Activated T-cell treated with anti-CD3 and anti-CD28 coated beads for 24 hours (primary cell): ENCODE measurements around the gene TBC1D14.
"Not testable (repeated sequence)": the region's sequence is repeated elsewhere in the genome, so short reads cannot be mapped to it uniquely, and the experiment has no call there.

Source experiments
- DNase-seq: peaks from one replicate; pipeline ENCODE4 v3.0.0-alpha.2; 2020; ENCODE audit warnings: low read depth

Gene TBC1D14

DNA sequence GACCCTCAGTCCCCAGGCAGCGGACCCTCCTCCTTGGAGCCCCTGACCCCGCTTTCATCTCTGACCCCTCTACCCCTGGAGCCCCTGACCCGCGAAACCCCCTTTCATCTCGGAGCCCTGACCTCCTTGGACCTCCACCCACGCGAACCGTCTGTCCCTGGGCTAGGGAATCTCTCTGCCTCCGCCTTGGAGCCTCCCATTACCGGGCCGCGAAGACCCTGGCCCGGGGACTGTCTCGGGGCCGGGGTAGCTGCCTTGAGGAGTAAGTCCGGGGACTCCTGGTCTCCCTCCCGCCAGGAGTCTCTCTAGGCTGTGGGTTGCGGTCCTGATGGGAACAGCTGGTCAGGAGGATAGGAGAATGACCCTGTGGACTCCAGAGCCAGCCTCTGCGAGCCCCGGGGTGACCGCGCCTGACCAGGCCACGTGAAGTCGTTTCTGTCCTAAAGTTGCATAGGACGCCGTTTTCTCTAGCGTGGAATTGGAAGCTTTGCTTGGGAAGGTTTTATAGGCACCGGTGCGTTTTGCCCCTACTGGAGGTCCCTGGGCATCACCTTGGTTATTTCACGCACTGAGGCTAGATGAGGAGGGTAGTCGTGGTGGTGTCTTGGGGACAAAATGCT is 824 bp downstream of the TBC1D14 start:
- DNase-seq, result no peak

DNA sequence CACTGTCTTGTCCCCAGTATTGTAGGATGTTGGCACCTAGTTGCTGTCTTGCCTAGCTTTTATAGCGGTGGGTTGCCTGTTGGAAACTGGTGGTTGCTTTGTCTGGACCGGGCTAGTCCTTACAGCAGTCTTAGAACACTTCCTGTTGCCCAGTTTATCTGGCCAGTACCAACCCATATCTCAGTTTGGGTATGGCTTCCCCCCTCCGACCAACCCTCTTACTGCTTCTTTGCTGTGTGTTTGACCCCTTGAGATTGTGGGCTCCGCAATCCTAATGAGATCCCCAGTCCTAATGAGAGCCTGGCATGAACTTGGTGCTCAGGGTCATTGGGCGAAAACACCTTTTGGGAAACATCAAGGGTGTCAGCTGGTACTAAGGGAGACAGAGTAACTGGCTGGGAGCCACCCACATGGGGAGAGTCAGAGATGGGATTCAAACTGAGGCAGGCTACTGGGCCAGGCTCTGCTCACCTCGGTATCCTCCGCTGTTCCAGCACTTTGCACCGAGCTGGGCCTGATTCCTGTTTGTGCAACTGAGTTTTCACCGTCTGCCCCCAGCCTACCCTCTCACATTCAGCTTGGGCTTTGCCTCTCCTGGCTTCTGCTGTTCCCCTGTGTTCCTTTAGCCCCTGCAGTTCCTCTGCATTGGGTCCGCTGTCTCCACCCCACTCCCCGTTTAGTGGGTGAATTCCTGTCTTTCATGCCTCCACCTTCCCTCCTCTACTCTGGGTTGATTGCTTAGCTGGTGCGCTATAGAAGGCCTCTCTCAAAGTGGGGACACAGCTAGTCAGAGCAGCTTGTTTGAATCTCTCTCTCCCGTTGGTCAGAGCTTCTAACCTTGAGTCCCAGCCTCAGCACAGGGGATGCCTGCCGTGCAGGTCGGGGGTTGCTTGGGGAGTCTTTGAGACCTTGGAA is 1.6 kb downstream of the TBC1D14 start:
- DNase-seq, result no peak

DNA sequence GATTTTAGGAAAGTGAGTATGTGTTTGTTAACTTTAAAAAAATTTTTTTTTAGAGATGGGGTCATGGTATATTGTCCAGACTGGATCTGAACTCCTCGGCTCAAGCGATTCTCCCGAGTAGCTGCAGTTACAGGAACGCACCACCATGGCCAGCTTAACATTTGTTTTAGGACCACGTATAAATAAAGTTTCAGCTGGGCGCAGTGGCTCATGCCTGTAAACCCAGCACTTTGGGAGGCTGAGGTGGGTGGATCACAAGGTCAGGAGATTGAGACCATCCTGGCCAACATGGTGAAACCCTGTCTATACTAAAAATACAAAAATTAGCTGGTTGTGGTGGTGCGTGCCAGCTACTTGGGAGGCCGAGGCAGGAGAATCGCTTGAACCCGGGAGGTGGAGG is 2.3 kb downstream of the TBC1D14 start:
- not testable (repeated sequence) for DNase-seq

DNA sequence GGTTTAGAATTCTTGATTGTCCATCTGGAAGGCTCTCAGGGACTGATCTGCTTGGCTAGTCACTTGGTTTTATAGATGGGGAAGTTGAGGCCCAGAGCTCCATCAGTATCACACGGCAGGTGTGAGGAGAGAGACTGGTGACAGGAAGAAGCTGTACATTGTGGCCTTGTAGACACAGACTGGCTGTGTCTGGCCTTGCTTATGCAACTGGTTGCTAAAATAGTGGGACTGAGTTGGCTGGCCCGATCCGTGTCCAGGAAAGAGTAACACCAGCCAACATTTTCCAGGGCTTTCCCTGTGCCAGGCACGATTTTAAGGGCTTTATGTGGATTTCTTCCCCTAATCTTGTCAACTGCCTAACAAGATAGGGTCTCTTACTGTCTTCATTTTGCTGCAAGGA is 2.8 kb downstream of the TBC1D14 start:
- DNase-seq, result no peak

DNA sequence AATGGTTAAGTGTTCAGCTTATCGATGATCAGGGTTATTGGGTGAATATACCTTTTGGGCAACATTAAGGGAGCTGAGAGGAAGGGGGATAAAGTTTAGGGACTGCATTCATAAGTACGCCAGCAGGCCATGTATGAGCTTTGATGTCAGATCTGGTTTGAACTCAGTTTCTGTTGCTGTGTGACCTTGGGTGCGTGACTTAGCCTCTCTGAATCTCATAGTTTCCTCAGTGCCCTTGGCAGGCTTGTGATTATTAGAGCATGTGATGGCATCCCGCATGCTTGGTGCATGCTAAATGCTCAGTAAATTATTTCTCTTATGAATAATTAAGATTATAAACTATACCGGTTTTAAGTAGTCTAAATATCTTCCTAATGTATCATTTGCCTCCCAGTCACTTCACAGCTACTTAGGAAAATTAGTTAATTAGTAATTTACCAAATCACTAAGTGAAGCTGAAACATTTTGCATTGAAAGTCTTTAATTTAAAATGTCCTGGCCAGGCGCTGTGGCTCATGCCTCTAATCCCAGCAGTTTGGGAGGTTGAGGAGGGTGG is 3.8 kb downstream of the TBC1D14 start:
- DNase-seq, result no peak

DNA sequence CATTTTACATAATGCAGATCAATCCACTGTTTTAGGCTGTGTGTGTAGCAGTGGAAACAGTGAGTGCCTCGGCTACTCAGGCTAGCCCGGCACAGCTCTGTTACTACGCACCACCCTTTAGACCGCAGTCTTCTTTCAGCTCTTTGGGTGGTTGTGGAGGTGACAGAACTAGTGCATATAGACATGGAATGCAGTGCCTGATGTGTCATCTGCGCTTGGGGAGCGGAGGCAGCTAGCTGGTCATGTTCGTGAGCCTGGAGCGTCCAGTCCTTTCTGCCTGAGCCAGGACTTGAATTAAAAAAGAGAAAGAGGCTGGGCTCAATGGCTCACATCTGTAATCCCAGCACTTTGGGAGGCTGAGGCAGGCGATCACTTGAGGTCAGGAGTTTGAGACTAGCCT is 4.8 kb downstream of the TBC1D14 start:
- DNase-seq, result no peak

DNA sequence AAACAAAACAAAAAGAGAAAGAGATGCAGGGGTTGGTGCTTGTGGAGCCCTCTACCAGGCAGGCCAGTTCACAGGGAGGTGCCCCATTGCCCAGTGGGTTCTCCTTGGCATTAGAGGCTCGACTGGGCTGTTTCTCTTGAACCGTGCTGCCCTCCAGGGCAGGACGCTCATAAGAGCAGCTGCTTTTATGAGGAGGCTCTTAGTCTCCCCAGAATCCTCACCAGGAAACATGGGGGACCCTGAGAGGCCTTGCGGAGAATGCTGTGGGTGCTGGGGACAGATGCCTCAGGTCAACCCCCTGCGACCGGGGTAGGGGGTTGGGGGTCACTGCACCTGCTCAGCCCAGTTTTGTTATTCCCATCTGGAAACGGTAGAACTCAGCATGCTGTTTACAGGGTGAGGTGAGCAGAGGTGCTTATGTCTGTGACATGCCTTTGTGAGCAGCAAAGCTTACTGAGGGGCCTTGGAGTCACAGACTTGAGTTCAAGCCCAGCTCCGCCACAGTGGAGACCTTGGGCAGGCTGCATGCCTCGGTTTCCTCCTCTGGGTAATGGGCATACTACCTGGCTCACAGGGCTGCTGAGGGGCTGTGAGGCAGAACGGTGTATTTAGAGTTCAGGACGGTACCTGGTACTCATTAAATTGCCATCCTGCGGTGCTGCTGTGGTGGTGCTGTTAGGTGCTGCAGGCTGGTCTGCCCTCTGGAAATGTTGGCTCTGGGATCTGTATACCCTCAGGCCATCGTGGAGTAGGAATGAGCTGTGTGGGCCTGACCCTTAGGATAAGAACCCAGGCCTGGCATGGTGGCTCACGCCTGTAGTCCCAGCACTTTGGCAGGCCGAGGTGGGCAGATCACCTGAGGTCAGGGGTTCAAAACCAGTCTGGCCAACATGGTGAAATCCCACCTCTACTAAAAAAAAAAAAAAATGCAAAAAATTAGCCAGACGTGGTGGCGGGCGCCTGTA is 5.7 kb downstream of the TBC1D14 start:
- DNase-seq, result no peak

DNA sequence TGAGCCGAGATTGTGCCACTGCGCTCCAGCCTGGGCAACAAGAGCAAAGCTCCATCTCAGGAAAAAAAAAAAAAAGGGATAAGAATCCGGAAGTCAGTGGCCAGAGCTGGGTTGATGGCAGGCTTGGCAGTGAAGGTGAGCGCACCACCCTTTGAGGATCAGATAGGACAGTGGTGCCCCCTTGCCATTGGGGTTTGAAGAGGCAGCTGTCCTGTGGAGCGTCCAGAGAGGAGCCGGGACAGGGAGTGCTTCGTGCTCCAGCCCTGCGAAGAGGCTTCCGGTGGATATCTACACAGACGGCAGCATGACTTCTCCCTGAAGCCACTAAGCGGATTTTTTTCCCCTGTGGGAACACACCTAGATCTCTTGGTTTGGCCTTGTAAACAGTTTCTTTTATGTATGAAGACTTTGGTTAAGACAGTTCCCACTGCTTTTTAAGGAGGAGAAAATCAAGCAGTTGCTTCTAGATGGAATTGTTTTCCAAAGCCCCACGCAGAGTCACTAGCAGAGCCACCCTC is 6.5 kb downstream of the TBC1D14 start:
- DNase-seq, result no peak

DNA sequence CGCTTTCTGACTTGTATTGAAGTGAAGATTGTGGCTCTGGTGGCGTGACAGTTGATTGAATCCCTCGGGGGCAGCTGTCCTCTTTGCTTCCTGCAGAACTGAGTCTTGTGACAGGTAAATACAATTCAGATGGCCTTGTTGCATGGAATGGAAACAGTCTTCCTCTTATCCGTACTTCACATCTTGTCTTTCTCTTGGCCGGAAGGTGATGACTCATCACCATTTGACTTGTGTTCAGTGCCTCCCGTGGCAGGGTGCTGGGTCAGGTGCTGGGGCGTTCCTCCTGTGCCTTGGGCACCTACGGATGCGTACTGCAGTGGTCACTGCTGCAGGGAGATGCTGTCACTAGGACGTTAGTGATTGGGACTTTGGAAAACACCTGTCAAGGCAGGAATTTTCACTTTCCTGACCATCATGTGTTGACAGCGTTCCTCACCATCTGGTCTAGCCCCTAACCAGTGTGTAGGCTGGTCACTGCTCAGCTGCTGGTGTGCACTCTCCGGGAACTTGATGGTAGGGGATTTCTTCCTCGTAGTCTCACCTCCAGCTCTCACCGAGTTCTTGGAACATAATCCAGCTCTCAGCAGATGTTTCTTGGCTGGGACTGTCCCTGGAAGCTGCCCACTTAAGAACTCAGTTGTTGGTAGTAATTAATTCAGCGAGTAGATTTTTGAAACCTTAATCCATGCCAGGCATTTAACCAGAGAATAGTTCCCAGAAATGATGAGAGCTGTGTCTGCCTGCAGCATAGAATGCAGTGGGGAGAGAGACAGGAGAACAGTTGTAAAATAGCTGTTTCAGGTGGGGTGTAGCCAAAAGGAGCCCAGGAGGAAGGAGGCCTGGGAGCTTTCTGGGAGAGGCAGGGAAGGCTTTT is 7.2 kb downstream of the TBC1D14 start:
- DNase-seq, result peak; percentile 44

DNA sequence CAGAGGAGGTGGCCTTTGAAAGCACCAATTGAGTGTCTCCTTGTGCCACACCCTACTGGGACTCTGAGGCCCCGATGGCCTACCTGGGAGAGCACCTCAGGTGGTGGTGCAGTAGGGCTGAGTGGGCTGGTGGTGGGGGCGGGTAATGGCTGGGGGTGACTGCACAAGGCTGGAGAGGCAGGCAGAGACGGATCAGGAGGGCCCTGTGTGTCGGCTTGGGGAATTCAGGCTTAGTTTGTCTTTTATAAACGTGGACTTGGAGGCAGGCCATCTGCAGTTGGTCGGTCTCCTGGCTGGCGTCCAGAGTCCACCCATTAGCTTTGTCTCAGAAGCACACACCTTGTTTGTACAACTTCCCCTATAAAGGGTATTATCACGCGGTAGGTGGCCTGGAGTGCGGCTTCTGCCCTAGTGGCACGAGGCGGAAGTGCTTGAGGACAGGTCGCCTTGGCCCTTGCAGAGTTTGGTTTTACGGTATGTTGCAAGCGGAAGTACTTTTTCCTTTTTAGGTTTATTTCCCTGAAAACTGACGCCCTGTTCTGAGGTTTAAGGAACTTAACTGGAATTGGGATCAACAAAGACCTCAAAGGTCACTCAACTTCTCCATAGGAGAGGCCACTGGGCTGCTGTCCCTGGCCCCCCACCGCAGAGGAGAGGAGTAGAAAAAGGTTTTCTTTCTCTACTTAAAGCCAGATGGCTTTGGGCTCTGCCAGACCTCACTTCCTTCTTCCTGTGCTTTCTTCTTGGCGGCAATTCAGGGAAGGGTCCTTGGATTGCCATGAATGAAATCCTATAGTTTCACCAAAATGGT is 8.0 kb downstream of the TBC1D14 start:
- DNase-seq, result no peak

DNA sequence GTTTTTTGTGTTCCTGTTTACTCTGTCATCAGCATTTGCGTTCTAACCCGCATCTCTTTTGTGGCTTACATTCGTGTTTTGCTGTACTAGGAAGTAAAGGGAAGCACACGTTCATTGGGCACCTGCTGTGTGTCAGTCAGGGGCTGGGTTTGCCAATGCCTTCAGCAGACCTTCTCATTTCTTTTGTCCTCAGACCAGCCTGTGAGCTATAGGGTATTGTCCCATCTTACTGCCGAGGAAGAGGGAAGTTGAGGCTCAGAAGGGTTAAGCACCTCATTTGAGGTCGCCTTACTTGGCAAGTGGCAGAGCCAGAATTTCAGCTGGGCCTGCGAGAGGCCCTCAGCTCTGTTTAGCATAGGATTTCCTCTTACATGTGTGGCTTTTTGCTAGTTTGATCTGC is 8.7 kb downstream of the TBC1D14 start:
- no peak for DNase-seq

DNA sequence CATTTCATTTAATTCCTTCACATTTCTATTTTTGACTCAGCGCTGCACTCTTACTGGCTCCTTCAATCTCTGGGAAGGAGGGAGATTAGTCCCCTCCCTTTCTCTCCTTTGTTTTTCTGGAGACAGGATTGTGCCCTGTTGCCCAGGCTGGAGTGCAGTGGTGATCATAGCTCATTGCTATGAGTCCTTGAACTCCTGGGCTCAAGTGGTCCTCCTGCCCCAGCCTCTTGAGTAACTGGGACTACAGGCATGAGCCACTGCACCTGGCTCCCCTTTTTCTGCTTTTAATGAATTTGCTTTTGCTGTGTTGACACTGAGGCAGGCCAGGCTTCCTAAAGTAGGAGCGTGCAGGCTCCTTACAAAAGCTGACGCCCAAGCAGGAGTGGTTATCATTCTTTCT is 10.5 kb downstream of the TBC1D14 start:
- no peak for DNase-seq

DNA sequence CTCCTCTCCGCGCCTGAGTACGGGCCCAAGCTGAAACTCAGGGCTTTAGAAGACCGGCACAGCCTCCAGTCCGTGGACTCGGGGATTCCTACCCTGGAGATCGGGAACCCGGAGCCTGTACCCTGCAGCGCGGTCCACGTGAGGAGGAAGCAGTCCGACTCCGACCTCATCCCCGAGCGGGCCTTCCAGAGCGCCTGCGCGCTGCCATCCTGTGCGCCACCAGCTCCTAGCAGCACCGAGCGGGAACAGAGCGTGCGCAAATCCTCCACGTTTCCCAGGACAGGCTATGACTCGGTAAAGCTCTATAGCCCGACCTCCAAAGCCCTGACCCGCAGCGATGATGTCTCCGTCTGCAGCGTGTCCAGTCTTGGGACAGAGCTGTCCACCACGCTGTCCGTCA is 13.9 kb downstream of the TBC1D14 start:
- no peak for DNase-seq

DNA sequence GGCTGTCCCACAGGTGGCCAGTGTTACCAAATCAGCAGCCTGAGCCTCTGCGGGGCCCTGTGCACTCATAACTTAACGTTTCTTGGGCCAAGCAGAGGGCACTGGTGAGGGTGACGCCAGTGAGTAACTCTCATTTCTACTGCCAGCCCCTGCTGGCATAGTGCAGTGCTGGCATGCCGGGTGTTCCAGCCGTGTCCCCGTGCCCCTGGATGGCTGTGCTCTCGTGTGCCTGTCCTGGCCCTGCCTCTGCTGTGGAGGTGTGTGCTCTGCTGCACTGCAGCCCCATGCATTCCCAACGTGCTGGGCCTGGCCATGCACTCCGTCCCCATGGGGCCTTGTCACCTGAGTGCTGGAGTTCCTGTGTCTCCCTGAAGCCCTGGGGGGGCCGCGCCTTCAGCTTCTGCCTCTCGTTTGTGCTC is 14.7 kb downstream of the TBC1D14 start:
- DNase-seq, result no peak

DNA sequence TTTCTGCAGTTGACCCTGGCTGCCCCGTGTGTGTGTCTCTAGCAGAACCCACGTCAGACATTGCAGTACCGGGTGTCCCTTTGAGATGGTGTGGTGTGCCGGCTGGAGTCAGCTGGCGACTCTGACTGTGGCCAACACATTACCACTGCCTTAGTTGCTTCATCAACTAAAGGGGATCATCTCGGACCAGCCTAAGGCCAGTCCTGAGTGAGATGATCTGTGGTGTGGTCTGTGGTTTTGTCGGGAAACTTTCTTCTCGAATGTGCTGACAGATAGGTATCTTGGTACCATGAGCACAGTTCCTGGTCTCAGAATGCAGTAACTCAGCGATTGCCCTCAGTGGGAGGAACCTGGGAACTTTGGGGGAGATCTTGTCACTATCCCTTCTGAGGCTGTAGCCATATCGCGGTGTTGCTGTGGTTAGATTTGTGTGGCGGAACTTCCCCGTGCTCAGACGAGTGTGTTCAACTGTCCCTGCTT is 15.8 kb downstream of the TBC1D14 start:
- no peak for DNase-seq

DNA sequence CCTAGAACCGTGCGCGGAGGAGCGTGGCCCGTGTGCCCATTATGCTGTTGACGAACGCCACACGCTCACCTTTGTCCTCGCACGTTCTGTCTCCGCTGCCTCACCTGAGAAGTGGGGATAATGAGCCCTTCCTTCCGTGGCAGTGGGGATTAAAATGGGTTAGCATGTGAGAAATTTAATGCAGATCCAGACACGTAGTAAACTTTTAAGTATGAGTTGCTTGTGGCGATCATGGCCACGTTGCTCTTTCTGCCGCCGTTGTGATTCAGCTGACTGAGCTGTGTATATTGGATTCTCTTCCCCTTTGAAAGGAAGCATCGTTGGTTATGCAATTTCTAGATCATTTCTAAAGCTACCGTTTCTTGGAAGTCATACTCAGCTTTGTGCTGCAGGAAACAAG is 16.5 kb downstream of the TBC1D14 start:
- DNase-seq, result no peak

DNA sequence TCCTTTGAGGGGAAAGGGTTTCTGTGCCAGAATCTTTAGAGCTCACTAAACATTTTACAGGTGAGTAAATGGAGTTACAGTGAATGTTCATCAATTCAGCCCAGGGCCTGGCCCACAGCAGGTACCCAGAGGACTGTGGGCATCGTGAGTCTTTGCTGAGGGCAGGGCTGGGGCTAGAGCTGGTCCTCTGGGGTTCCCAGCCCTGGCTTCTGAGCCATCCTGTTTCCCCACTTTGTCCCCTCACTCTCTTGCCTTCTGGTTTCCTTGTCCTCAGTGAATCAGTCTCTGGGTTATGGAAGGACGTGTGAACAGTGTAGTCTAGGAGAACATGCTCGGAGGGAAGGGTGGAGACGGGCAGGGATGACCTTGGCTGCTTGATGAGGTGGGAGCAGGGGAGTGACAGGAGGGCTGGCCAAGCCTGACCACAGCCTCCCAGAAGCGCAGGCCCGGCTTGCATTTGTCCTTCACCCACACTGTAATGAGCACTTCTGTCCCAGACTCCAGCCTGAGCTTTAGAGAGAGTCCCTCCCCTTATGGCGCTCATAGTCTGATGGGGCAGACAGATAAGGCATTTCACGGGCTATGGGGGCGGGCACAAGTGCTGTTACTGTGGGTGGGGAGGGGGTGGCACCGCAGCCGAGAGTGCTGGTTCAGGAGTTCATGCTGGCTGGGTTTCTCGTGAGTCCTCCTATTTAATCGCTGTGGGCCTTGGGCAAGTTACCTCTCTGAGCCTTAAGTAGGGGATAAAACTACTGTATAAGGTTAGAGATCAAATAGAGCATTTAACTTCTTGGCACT is 17.3 kb downstream of the TBC1D14 start:
- DNase-seq, result peak; percentile 46

DNA sequence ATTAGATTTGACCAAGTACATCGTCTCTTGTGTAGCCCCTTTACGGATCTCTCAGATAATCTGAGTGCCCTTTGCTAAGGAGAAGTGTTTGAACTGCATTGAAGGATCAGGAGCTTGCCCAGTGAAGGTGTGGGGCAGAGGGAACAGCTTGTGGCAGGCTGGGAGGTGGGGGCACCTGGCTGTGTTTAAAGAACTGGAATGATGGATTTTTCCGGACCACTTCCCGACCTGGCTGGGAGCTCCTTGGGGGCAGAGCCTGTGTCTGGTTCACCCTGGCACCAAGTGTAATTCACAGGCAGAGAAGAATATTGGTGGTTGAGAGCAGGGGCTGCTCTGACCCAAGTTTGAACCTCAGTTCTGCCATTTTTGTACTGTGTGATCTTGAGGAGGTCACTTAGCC is 18.5 kb downstream of the TBC1D14 start:
- DNase-seq, result no peak

DNA sequence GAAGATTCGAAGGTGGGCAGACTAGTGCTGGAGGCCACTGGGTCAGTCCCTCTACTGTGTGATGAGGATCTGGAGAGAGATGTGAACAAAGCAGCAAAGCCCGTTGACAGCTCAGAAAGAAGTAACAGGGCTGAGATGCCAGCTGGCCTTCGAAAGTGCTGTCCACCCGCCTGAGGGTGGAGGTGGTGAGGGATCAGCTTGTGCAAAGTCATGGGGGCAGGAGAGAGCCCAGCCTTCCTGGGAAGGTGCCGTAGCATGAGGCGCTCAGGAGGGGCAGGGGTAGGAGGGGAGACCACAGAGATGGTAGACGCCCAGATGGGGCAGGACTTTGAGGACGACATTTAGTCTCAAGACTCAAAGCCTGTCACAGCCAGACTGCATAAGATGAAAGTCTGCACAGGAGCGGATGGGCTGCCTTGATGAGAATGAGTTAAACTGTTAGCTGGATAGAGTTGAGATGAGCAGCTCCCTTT is 19.7 kb downstream of the TBC1D14 start:
- DNase-seq, result no peak
